GM12878 (cell line): Measurements from ENCODE around the gene LCAT. TPM values are rescaled to one million over a fixed set of nuclear protein-coding genes. Genes with fewer than 3 reads are reported as not detected.

Experiments
- BHLHE40 ChIP-seq, 2 experiments: fragments of 450-650 bp in 1 of 2; IDR thresholded peaks; 2 replicates each; pipeline ENCODE4 v1.6.1; 2011 to 2017; ENCODE audit warnings: low read depth in 2 of 2, borderline replicate concordance in 1 of 2, improper control_type of control experiment in 1 of 2, low read length in 1 of 2, mild to moderate bottlenecking in 1 of 2
- BRCA1 ChIP-seq: IDR thresholded peaks from 2 replicates; pipeline ENCODE4 v1.6.1; 2011; ENCODE audit warnings: low read depth, low read length, improper control_type of control experiment
- CUX1 ChIP-seq: IDR thresholded peaks from 2 replicates; pipeline ENCODE4 v1.6.1; 2012; ENCODE audit warnings: improper control_type of control experiment, low read depth, low read length; ENCODE audit not compliant: insufficient replicate concordance
- ETV6 ChIP-seq, 2 experiments: fragments of 450-650 bp in 1 of 2; IDR thresholded peaks in 1 of 2; conservative IDR thresholded peaks in 1 of 2; 2 replicates each; pipeline ENCODE4 v1.6.1; 2014; ENCODE audit warnings: antibody characterized with exemption in 1 of 2, borderline replicate concordance in 1 of 2, low read depth in 1 of 2, mild to moderate bottlenecking in 1 of 2, moderate library complexity in 1 of 2
- IRF5 ChIP-seq: fragments of 450-650 bp; IDR thresholded peaks from 2 replicates; pipeline ENCODE4 v1.6.1; 2017; ENCODE audit warnings: borderline replicate concordance
- KLF5 ChIP-seq: fragments of 450-650 bp; IDR thresholded peaks from 2 replicates; pipeline ENCODE4 v1.6.1; 2014; ENCODE audit warnings: mild to moderate bottlenecking; ENCODE audit not compliant: partially characterized antibody
- MLLT1 ChIP-seq: fragments of 450-650 bp; IDR thresholded peaks from 2 replicates; pipeline ENCODE4 v1.6.1; 2016; ENCODE audit warnings: mild to moderate bottlenecking
- PML ChIP-seq: IDR thresholded peaks from 2 replicates; pipeline ENCODE4 v1.6.1; 2012; ENCODE audit warnings: low read length, inconsistent platforms
- POLR2AphosphoS2 ChIP-seq: IDR thresholded peaks from 2 replicates; pipeline ENCODE4 v1.6.1; 2011; ENCODE audit warnings: low read depth, mild to moderate bottlenecking, low read length, improper control_type of control experiment, moderate library complexity
- RBBP5 ChIP-seq: fragments of 200-600 bp; sonication (generic); conservative IDR thresholded peaks from 2 replicates; pipeline ENCODE4 v1.6.1; 2016
- ZNF592 ChIP-seq: fragments of 450-650 bp; IDR thresholded peaks from 2 replicates; pipeline ENCODE4 v1.6.1; 2017; ENCODE audit warnings: mild to moderate bottlenecking, moderate library complexity
- polyA plus RNA-seq, 11 experiments: library from polyadenylated mRNA; depleted of rRNA in 4 of 11; unstranded in 6 of 11; stranded (reverse) in 5 of 11; fragments of >200 nt; fragmentation: Nextera tagmentation in 4 of 11; fragmentation: Illumina TruSeq in 1 of 11; extraction: Ambion mirVana in 4 of 11; extraction: Trizol in 1 of 11; gene quantifications; 1 replicate in 1 of 11; 2 replicates in 10 of 11; pipeline versions ENCODE4 v1.2.1 to v1.2.3, GENCODE V29; 2011 to 2016; ENCODE audit warnings: inconsistent platforms in 2 of 11, missing spikeins in 2 of 11, low read depth in 1 of 11
- total RNA-seq, 4 experiments: library from RNA; depleted of rRNA in 3 of 4; stranded (reverse); fragments of >200 nt in 3 of 4; fragmentation: Illumina TruSeq in 1 of 4; extraction: Trizol in 1 of 4; gene quantifications; 2 replicates each; pipeline versions ENCODE4 v1.2.1 to v1.2.3, GENCODE V29; 2013 to 2021

LCAT gene
- total and polyA plus RNA-seq, 10 of the 15 experiments (the other 5 are each of a cell fraction or from before 2014, with no cell fraction given), result 0.61 to 11.7 (median 3.3) TPM

DNA sequence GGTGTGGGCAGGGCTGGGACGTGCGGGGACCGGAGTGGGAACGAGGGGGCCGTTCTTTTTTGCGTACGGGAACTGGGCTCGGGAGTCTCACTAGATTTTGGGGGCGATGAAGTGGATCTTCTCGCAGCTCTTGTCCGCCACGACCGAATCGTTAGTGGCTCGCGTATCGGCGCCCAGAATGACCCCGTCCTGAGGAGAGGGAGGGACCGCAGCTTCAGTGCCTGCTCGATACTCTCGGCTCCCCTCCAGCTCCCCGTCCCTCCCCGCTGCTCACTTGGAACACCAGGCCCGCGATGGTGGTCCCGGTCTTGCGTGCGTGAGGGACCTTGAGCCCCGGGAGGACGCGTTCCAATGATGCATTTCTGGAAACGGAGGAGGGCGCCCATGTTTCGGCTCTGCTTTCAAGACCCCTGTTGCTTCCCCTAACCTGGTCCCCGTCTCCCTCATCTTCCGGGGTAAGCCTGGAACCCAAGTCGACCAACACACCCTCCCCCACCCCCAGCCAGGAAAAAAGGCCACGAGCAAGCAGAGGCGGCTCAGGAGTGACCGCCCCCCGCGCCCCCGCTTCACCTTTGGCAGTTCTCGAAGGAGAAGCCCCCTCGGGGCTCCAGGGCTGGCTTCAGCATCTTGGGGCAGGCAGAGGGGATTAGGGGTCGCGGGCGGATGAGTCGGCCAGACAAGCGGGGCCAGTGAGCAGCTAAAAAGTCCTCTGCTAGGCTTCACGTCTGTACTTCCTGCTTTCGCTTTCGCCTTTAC, 7.6 kb downstream of the LCAT start, which contains the start of gene PSMB10 (continued):
- TF ChIP-seq PML, result no peak
- peak; percentile 62 for TF ChIP-seq KLF5
- no peak for TF ChIP-seq RBBP5
- 0 out of 2 replicates have a peak, but pooled peaks have one; percentile 50 for TF ChIP-seq MLLT1
- no peak for TF ChIP-seq ZNF592
- TF ChIP-seq IRF5, result no peak
- TF ChIP-seq POLR2AphosphoS2, result peak; percentile 66; the same call in 1 of the 2 replicates
- no peak for TF ChIP-seq BRCA1
- TF ChIP-seq CUX1, result no peak
- TF ChIP-seq ETV6 (conservative IDR thresholded peaks at IDR 0.05 in 1 of 2, IDR thresholded peaks at IDR 0.05 in 1 of 2; ENCODE audit: borderline replicate concordance in 1 of 2, low read depth in 1 of 2), result peak in 1 of 2 experiments; percentile 60; a peak in 1 of 4 replicates
- TF ChIP-seq BHLHE40 (IDR thresholded peaks at IDR 0.05; ENCODE audit: borderline replicate concordance in 1 of 2, low read depth in 2 of 2, low read length in 1 of 2), result peak in 1 of 2 experiments; percentile 40; a peak in 1 of 4 replicates
